HG03442 (cell line): ENCODE measurements around the gene SLC5A10.
"Not testable (repeated sequence)": the region's sequence is repeated elsewhere in the genome, so short reads cannot be mapped to it uniquely, and the experiment has no call there.

Source experiments
- ATAC-seq: cut with Tn5 transposase; IDR thresholded peaks from one replicate; pipeline ENCODE4 v1.9.1; 2021; ENCODE audit warnings: mild to moderate bottlenecking, moderate library complexity; ENCODE audit not compliant: unreplicated experiment

The SLC5A10 gene

DNA sequence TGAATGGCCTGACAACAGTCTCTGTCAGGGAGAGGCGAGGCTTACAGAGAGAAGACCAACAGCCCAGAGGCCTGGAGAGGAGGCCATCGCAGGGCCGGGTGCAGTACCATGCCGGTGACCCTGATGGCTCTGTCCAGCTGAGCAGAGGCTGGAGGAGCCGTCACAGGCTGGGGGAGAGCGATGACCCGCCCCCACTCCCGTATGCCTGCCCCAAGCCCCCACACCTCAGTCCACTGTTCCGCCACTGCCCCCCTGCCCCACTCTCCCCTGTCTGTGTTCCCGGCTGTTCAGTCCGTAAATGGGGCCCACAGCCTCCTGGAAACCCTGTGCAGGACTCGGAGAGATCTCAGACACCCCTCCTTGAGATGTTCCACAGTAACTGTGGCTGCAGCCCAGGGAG, 65.4 kb downstream of the SLC5A10 start:
- no peak for ATAC-seq

DNA sequence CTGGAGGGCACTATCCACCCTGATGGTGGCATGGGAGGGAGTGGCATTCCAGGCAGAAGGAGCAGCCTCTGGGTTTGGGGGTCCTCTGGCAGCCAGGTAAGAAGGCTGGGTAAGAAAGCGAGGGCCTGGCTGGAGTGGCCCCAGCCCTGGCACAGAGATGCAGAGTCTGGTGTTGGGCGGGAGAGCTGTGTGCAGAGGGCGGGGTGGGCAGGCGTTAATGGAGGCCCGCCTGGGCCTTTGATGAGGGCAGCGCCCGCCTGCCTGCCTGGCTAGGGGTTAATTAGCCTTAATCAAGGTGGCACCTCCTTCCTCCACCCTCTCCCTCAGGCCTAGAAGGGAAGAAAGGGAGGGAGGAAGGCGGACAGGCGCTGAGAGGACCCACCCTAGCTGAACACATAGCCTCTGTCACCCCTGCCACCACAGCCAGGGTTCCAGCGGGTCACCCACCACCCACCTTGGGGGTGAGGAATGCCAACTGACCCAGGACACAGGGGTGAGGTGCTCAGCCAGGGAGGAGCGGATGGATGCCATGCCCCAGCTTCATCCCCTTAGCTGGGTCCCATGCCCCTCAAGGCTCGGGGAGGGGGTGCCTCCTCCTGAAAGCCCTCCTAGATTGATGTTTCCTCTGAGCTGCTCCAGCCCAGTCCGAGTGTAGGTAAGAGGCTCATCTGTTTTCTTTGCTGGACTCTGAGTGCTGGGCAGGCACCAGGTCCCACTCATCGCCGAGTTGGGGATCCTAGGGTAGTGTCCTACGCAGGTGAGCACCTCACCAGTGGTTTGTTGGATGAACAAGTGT, 66.0 kb downstream of the SLC5A10 start:
- ATAC-seq, result no peak

DNA sequence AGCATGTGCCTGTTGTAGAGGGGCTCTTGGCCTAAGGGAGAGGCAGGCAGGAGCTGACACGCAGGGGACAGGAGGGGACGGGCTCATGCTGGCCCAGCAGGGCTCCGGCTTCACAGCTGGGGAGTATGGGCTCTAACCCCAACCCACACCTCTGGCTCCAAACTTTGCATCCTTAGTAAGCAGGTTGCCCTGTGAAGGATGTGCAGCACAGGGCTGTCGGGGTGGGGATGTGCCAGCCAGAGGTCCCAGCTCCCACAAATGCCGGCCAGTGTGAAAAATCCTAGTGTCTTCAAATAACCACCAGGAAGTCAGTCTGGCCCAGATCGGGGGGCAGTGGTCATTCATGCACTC, 66.6 kb downstream of the SLC5A10 start:
- ATAC-seq, result no peak

DNA sequence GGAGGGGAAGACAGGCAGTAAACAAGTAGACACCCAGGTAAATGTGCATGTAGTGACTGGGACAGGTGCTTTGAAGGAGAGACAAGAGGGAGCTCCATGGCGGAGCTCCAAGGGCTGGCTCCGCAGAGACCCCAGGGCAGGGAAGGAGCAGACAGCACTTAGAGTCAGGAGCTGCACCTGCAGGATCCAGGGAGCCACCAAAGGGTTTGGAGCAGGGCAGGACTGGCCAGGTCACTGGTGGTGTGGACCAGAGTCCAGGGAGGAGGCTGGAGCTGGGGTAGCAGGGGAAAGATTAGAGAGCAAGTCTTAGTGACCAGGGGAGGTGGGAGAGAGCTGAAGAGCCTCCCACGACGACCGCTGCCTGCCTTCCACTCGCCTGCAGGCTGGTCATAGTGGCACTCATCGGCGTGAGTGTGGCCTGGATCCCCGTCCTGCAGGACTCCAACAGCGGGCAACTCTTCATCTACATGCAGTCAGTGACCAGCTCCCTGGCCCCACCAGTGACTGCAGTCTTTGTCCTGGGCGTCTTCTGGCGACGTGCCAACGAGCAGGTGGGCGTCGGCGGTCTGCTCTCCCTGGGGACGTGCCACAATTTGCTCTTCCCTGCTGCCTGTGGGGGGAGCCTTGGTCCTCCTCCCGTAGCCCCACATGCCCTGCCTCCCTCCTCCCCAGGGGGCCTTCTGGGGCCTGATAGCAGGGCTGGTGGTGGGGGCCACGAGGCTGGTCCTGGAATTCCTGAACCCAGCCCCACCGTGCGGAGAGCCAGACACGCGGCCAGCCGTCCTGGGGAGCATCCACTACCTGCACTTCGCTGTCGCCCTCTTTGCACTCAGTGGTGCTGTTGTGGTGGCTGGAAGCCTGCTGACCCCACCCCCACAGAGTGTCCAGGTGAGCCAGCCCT, 67.3 kb downstream of the SLC5A10 start:
- ATAC-seq, result no peak

DNA sequence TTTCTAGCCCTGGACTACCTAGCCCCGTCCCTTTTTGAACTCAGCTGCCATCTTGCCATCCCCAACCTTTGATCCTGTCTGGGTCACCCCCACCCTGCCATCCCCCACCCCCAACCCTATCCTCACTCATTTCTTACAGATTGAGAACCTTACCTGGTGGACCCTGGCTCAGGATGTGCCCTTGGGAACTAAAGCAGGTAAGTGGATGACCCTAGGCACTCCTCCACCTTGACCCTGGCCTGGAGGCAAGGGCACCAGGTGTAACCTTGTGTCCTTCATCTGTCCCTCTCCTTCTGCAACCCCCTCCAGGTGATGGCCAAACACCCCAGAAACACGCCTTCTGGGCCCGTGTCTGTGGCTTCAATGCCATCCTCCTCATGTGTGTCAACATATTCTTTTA, 68.1 kb downstream of the SLC5A10 start:
- ATAC-seq, result no peak

DNA sequence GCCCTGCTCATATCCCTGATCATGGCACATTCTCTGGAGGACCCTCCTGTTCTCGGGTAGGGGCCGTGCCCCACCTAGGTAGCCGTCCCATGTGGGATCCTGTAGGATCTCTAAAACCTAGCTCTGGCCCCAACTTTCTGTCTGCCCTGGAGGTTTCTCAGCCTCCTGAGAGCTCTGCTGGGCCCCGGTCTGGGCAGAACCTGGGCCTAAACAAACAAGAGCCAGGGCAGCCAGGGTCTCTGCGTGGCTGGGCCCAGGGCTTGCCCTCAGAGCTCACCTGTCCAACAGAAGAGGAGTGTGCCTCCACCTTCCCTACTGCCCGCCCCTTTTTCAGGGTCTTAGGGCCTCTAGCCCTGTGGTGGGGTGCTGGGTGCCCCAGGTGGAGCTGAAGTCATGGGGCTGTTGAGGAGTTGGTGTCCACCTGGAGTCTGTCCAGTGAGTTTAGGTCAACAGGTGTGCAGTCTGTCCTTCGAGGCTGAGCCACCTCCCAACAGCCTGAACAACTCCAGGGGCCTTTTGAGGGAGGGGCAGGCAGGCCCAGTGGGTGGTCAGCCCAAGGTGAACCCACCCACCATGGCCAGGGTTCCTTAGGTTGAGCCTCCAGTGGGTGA, 69.2 kb downstream of the SLC5A10 start:
- ATAC-seq, result not testable (repeated sequence)

DNA sequence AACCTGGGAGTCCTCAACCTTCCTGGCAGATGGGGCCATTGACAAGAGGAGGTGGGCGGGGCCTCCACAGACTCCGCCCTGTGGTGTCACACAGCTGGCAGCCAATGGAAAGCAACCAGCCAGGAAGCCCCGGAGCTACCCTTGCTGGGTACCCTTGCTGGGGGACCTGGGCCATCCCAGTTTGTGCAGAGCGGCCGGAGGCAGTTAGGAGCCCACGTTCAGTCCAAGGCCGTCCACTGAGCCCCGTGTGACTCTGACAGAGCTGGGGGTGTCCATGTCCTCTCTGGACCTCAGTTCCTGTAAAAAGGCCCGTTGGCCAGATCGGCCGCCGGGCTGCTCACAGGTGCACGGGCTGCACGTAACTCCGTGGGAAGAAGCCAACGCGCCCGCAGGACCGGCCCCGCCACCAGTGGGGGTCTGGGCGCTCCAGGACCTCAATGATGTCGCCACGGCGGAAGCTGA, 69.7 kb downstream of the SLC5A10 start:
- ATAC-seq, result no peak

DNA sequence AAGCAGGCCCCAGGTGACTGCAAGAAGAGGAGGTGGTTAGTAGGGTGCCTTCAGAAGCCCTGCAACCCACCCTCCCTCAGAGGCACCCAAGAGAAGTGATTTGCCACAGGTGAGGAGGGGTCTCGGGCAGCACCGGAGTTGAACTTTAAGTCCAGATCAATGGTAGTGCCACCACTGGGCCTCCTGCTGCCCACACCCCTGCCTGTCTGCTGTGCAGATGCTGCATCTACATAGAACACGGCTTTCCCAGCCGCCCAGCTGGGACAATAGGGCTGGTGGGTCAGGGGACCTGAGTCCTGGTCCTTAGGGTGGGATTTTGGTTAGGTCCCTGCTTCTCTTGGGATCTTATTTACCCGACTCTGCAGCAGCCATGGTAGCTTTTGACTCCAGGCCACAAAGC, 70.2 kb downstream of the SLC5A10 start:
- ATAC-seq, result no peak

DNA sequence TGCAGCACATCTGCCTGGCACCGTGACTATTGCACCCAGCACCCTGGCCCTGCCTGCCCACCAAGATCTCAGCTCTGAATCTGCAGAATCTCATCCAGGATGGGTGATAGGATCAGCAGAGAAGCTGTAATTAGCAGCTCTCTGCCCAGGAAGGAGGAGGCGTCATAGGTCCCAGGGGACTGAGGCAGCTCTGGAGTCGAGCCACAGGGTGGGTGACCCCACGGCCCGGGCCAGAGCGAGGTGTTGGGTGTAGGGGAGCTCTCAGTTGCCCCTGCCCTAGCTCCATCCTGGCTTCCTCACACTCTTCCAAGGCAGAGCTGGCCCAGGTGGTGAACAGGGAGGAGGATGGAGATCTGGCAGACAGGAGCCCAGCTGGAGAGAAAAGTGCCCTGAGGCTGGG, 70.8 kb downstream of the SLC5A10 start:
- no peak for ATAC-seq

DNA sequence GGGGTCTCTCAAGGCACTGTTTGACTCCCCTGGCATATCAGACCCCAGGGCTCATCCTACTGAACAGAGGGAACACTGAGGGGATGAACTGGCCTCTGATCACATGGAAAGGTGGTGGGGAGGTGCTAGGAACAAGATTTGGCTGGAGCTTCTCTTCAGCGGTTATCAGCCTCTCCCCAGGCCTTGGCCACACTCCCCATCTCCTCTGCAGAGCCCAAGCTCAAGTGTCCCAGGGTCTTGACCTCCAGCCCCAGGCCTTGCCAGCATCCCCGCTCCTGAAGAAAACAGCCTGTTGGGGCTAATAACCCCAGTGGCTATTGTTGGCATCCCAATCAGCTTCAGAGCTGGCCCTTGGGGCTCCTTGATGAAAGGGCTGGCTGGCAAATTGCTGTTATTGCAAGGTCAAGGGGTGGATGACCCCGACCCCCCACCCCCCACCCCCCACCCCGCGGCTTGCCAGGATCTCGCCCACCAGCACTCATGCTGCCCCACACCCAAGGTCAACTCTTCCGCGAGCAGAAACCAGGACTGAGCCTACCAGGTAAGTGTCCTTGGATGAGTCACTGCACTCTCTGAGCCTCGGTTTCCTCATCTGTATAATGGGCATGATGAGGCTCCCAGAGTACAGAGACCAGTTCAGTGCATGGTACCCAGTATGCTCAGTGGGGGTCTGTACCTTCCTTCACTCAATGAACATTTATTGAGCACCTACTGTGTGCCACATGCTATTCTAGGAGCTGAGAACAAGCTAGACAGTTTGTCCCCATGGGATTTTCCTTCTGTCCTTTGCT, 71.4 kb downstream of the SLC5A10 start:
- ATAC-seq, result no peak

DNA sequence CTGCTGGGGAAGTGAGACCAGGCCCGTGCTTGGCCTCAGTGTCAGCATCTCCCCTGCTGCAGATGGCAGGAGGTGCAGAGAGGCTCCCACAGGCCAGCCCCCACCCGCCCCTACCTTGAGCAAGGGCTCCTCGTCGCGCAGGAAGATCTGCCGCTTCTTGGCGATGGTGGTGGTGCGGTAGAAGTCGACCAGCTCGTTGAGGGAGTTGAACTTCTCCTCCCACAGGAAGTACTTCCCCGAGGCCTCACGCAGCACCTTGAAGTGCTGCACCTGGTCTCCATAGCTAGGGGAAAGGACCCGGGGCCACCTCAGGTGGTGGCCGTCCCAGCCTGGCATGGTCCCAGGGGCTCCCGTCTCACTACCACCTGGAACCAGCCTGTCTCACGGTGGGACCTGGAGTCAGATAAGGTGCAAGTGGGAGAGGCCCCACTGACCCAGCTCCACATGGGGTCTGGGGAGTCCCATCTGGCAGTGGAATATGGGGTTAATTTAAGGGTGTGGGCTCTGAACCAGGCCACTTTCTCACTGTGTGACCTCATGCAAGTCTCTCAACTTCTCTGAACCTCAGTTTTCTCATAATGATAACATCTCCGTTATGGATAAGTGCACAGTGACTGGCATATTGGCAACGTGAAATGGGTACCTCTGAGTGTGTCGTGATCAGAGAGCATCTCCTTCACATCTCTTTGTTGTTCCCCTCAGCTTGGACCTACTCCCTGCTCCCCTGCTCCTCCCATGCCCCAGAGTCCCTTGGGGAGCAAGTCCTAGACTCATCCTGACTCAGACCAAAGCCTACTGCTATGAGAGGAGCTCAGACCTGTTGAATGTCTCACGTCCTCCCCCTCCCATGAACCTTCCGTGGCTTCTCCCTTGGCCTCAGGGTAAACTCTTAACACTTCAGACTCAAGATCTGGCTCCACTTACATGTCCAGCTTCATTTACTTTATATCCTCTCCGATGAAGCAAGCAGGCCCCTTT, 72.4 kb downstream of the SLC5A10 start:
- no peak for ATAC-seq

DNA sequence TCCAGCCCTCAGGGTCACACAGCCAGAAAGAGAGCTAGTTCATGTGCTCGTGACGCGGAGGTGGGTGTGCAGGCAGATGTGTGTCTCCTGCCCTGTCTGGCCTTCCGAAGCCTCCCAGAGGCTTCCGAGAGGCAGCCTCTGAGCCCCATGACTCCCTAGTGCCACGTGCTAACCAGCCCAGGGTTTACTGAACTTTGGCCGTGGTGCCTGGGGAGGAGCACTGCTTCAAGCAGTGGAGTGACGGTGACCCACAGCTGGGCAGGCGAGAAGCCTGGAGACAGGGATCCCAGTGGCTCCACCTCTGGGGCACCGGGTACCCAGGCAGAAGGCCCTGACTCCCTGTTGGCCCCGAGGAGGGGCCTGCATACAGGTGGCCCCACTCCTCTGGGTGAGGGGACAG, 76.7 kb downstream of the SLC5A10 start:
- ATAC-seq, result not testable (repeated sequence)

DNA sequence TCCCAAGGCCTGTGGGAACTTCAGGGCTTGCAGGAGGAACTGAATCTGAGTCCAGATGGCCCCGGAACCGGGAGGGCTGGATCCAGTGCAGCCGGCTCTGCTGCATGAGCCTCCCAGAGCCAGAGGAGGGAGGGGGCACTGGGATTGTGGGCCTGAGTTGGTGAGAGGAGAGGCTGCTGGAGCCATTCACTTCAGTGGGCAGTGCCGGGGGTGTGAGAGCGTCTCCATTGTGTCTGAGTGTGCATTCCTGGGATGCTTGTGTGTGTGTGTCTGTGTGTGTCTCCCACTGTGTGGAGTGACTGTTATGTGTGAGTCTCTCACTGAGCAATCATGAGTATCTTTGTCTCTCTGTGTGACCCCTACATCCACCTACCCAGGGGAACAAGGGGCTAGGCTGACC, 77.8 kb downstream of the SLC5A10 start:
- ATAC-seq, result not testable (repeated sequence)

DNA sequence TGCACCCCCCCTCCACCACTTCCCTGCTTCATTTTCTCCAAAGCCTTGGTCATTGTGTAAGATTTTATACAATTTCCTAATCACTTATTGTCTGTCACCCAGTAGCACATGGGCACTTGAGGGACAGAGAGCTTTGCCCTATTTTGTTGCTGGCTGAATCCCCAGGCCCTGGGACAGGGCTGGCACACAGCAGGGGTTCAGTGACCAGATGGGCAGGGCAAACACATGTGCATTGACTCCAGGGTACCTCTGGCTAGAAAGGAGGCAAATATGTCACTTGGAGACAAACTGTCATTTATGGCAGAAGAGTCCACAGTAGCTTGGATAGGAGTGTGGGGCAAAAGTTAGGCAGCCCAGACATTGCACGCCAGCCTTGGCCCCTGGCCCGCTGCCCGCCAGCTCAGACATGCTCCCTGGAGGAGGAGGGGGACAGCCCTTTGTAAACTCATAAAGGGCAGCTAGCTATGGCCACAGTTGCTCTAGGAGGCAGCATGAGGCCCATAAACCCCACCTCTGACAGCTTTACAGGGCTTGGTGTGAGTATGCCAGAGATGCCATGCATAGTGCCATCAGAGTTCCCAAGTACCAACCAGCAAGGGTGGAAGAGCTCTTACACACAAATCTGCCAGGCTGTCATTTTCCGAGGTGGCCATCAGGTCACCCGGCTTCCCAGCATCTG, 78.9 kb downstream of the SLC5A10 start:
- ATAC-seq, result not testable (repeated sequence)

DNA sequence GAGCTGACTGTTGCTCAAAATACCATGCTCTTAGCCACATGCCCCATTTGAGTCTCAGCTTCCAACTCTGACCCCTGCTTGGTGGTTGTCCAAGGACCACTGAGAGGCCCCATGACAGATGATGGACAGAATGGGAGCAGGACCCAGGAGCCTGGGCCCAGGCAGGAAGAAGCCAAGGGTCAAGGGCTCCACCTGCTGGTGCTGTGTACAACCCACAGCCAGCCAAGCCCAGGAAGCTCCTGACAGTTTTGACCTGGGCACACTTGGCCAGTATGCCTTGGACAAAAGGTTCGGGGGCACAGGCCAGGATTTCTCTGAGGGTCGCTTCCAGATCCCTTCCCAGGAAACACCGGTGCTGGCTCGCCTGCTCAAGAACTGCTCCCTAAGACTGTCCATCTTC, 79.8 kb downstream of the SLC5A10 start:
- not testable (repeated sequence) for ATAC-seq

DNA sequence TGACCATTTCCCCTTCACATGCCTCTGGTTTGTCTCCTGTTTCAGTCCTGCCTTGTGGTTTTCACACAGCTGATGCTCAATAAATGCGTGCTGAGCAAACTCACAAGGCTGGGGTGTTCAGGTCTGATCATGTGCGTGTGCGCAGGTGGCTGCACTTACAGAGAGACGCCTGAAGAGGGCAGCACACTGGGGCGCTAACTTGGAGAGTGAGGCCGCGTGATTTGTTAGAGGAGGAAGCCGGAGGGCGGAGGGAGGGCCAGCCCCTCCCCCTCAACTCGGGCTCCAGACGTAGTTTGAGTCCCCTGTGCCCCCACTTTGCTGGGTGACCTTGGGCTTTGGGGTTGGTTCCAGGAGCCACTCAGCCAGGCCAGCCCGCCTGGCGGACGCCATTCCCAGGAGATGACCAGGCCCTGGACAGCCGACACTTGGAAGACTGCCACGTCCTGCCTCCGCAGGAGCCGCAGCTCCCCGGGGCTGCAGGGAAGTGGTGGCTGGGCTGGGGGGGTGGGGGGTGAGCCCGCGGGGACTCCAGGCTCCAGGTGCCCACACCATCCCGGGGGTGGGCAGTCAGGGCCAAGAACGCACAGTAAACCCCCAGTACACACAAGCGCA, 80.5 kb downstream of the SLC5A10 start:
- ATAC-seq, result not testable (repeated sequence)

DNA sequence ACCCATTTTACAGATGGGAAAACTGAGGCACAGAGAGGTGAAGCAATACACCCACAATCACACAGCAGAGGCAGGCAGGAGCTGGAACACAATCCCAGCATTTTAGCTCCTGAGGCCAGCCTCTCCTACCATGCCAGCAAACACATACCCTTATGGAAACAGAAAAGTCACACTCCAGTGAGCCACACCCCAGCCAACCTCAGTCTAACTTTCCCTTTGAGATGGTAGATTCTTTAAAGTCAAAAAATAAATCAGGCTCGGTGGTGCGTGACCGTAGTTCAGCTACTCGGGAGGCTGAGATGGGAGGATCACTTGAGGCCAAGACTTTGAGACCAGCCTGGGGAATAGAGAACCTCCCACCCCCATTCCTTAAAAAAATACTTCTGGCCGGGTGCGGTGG, 84.2 kb downstream of the SLC5A10 start:
- peak; percentile 24 for ATAC-seq

DNA sequence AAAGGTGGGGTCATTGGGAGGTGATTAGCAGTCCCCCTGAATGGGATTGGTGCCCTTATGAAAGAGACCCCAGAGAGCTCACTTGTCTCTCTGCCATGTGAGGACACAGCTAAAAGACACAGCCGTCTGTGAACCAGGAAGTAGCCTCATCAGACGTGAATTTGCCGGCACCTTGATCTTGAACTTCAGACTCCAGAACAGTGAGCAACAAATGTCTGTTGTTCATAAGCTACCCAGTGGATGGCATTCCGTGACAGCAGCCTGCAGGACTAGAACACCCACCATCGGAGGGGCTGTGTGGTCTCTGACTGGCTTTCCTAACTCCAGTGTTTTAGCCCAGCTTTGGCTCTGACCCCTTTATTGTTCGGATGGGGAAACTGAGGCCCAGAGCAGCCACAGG, 85.6 kb downstream of the SLC5A10 start:
- ATAC-seq, result not testable (repeated sequence)

DNA sequence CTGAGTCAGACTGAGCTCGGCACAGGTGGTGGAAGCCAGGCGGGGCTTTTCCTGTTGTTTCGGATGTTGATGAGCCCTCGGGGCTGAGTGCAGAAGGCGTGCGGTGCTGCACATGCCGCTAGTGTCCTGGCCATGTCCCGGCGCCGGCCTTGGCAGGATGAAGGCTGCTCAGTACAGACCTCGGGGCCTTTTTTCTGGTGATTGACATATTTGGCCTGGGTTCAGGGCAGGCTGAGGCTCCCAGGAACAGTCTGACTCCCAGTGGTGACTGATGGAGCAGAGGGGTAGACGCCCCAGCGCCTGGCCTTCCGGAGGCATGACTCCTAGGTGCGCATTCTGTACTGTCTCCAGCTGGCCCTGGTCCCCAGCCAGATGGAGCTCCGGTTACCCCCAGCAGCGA, 86.0 kb downstream of the SLC5A10 start:
- ATAC-seq, result not testable (repeated sequence)
